BE2C (cell line): Measurements from ENCODE around the gene KIF18B.

ENCODE experiments used
- DNase-seq: peaks from one replicate; pipeline ENCODE4 v3.0.0-alpha.2; 2020
- H3K27me3 ChIP-seq: fragments of 250-450 bp; sonication (Bioruptor Pico); 2 replicates; pipeline ENCODE4 v1.5.1; 2020; ENCODE audit warnings: mild to moderate bottlenecking
- H3K36me3 ChIP-seq: fragments of 250-450 bp; sonication (Bioruptor Pico); 2 replicates; pipeline ENCODE4 v1.5.1; 2020; ENCODE audit warnings: mild to moderate bottlenecking
- H3K4me1 ChIP-seq: fragments of 250-450 bp; sonication (Bioruptor Pico); 2 replicates; pipeline ENCODE4 v1.5.1; 2020
- H3K4me3 ChIP-seq: 2 replicates; pipeline ENCODE4 v1.5.1; 2011; ENCODE audit warnings: low read depth, low read length
- H3K9me3 ChIP-seq: fragments of 250-450 bp; sonication (Bioruptor Pico); 2 replicates; pipeline ENCODE4 v1.5.1; 2020
- CTCF ChIP-seq: IDR thresholded peaks from 2 replicates; pipeline ENCODE4 v1.5.1; 2012; ENCODE audit warnings: mild to moderate bottlenecking, low read depth, low read length

The KIF18B gene

DNA sequence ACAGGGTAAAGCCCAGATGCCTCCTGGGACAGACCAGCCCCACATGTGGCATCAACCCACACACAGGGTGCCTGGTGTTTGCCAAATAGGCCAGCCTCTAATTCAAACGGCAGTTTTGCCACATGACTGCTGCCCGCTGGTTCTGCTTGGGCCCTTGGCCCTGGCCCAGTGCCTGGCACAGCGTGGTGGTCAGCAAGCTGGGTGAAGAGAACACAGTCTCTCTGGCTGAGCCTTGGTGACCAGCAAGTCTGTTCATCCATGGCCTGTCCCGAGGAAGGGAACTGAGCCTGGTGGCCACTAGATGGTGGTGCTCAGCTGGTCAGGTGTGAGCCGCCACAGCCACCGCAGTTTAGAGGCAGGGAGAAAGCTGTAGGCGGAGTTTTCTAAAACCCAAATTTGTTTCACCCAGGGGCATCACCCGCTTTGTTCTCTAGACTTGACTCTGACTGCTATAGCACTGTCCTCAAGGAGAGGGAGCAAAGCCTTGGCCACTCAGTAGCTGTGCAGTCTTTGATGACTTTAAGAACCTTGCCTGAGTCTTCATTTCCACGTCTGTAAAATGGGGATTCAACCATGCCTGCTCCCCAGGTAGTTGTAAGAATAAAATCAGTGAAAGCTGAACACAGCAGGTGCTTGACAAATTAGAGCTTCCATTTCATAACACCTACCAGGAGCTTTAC is 27.5 kb downstream of the KIF18B start:
- peak; percentile 89 for DNase-seq

GRCh38 chr17:44919411-44919810 is 28.2 kb downstream of the KIF18B start:
- TF ChIP-seq CTCF = no peak
- H3K9me3 ChIP-seq = no peaks in the 10 kb centered on the region

More for the DNA sequence above, 27.5 kb downstream of the KIF18B start:
- H3K4me3 ChIP-seq = no peak overlapping the region
- H3K9me3 ChIP-seq = no peaks in the 10 kb centered on the region
- H3K36me3 ChIP-seq = no peaks in the 10 kb centered on the region; the same call in 1 of the 2 replicates
- peaks cover 46% of the 10 kb centered on the region for H3K4me1 ChIP-seq
- peak; percentile 95 for TF ChIP-seq CTCF
- no peaks in the 10 kb centered on the region for H3K27me3 ChIP-seq

DNA sequence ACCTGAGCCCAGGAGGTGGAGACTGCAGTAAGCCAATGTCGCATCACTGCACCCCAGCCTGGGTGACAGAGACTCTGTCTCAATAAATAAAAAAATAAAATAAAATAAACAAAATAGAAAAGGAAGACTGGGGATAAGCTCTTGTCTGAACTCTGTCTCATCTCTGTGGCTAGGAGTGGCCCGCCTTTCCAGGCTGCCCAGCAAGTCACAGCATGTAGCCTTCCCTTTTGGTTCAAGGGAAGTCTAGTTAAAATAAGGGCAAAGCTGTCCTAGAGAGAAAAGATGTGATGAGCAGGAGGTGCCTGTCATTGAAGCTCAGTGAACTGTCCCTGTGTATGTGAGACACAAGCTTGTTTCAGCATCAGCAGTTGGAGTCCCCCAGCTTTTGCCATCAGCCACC is 29.6 kb downstream of the KIF18B start:
- Histone ChIP-seq H3K27me3 (no peaks in the 10 kb centered on the region), H3K9me3 (no peaks in the 10 kb centered on the region), H3K4me1 (peaks cover 34% of the 10 kb centered on the region), H3K36me3 (no peaks in the 10 kb centered on the region; the same call in 1 of the 2 replicates), H3K4me3 (no peak overlapping the region)
- TF ChIP-seq CTCF = no peak
- DNase-seq = no peak

More at GRCh38 chr17:44919411-44919810, 28.2 kb downstream of the KIF18B start:
- Histone ChIP-seq H3K27me3 (no peaks in the 10 kb centered on the region), H3K36me3 (no peaks in the 10 kb centered on the region; the same call in 1 of the 2 replicates), H3K4me1 (peaks cover 46% of the 10 kb centered on the region), H3K4me3 (no peak overlapping the region)
- no peak for DNase-seq

- Histone ChIP-seq H3K27me3 (no peaks in the 10 kb centered on the region), H3K9me3 (no peaks in the 10 kb centered on the region), H3K4me3 (no peak overlapping the region), H3K36me3 (no peaks in the 10 kb centered on the region; the same call in 1 of the 2 replicates), H3K4me1 (peaks cover 28% of the 10 kb centered on the region)
- no peak for DNase-seq
- no peak for TF ChIP-seq CTCF
Measured at GRCh38 chr17:44917456-44917855, 30.1 kb downstream of the KIF18B start.

GRCh38 chr17:44916781-44917241 is 30.8 kb downstream of the KIF18B start:
- TF ChIP-seq CTCF = no peak
- no peak for DNase-seq

DNA sequence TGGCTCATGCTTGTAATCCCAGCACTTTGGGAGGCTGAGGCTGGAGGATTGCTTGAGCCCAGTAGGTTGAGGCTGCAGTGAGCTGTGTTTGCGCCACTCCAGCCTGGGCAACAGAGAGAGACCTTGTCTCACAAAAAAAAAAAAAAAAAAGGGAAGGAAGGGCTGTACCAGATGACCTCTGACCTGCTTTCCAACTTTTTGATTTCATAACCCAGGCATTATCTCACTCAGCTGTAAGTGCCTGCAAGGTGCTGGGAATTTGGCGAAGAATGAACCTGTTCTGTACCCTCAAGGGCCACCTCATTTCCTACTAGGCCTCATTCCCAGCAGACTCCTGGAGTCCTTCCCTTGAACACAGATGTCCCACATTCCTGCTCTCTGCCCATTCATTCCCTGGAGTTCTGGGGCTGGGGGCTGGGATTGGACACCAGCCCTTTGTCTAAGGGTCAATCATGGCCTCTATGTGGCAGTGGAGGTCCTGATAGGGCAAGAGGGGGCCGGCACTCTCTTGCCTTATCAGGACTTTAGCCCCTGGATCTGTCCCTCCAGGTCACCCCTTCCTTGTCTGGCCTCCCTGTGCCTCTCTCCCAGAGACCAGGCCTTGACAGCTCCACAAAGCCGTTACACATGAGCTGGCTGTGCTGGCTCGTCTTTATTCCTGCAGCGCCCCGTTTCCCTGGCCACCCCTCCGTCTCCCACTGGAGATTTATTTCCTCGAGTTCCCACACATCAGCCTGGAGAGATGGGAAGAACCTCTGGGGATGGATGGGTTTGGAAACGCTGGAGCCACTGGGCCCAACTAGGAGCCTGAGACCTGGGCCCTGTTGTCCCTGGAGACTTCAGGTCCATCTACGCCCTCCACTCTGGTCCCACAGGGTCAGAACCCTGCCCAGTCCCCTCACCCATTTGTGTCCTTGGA is 31.5 kb downstream of the KIF18B start:
- Histone ChIP-seq H3K36me3 (no peaks in the 10 kb centered on the region), H3K27me3 (no peaks in the 10 kb centered on the region), H3K9me3 (no peaks in the 10 kb centered on the region), H3K4me3 (no peak overlapping the region), H3K4me1 (peaks cover 21% of the 10 kb centered on the region)
- no peak for DNase-seq
- TF ChIP-seq CTCF = no peak

More at GRCh38 chr17:44916781-44917241, 30.8 kb downstream of the KIF18B start:
- H3K4me1 ChIP-seq = peaks cover 22% of the 10 kb centered on the region
- H3K9me3 ChIP-seq = no peaks in the 10 kb centered on the region
- no peak overlapping the region for H3K4me3 ChIP-seq
- no peaks in the 10 kb centered on the region for H3K27me3 ChIP-seq
- no peaks in the 10 kb centered on the region for H3K36me3 ChIP-seq
